Measurements from ENCODE around the gene GRIN1.

GRCh38 chr9:137147091-137147792, 8.3 kb downstream of the GRIN1 start:
- TF ChIP-seq POLR2A (IDR thresholded peaks at IDR 0.05) (no peak), CTCF (IDR thresholded peaks at IDR 0.05) (no peak), EP300 (IDR thresholded peaks at IDR 0.05) (no peak), POLR2AphosphoS5 (IDR thresholded peaks at IDR 0.05) (no peak)
